AG09309 (cell line): Measurements from ENCODE around the gene GON4L.
"Not testable (repeated sequence)": the region's sequence is repeated elsewhere in the genome, so short reads cannot be mapped to it uniquely, and the experiment has no call there.

Experiments used
- DNase-seq: peaks from one replicate; pipeline ENCODE4 v3.0.0-alpha.2; 2010; ENCODE audit warnings: low read depth
- H3K4me3 ChIP-seq: 2 replicates; pipeline ENCODE4 v1.5.1; 2011; ENCODE audit warnings: mild to moderate bottlenecking, low read depth, low read length, moderate library complexity; ENCODE audit not compliant: control insufficient read depth
- CTCF ChIP-seq: IDR thresholded peaks from 2 replicates; pipeline ENCODE4 v1.5.1; 2011; ENCODE audit warnings: mild to moderate bottlenecking, low read depth, low read length, inconsistent platforms; ENCODE audit not compliant: insufficient read depth, control insufficient read depth; ENCODE audit errors: missing control alignments

Gene GON4L

GRCh38 chr1:155744711-155745283 is 112.2 kb downstream of the GON4L start:
- no peak for TF ChIP-seq CTCF
- H3K4me3 ChIP-seq: peak overlapping the region; percentile 66
- no peak for DNase-seq

- no peak for TF ChIP-seq CTCF
- no peak overlapping the region for H3K4me3 ChIP-seq
- no peak for DNase-seq
Observed at GRCh38 chr1:155741908-155742307, 115.1 kb downstream of the GON4L start.

- DNase-seq: no peak
- TF ChIP-seq CTCF: no peak
Observed at GRCh38 chr1:155740995-155741394, 116.0 kb downstream of the GON4L start.

GRCh38 chr1:155729031-155729898 is 127.7 kb downstream of the GON4L start:
- H3K4me3 ChIP-seq: no peak overlapping the region

More at GRCh38 chr1:155740995-155741394, 116.0 kb downstream of the GON4L start:
- H3K4me3 ChIP-seq: no peak overlapping the region

GRCh38 chr1:155725142-155725541 is 131.9 kb downstream of the GON4L start:
- no peak for TF ChIP-seq CTCF
- no peak overlapping the region for H3K4me3 ChIP-seq
- no peak for DNase-seq

More at GRCh38 chr1:155729031-155729898, 127.7 kb downstream of the GON4L start:
- peak; percentile 71 for TF ChIP-seq CTCF
- DNase-seq: peak; percentile 25

GRCh38 chr1:155719703-155720102 is 137.3 kb downstream of the GON4L start:
- TF ChIP-seq CTCF: no peak
- DNase-seq: no peak
- no peak overlapping the region for H3K4me3 ChIP-seq

- not testable (repeated sequence) for H3K4me3 ChIP-seq
Observed at GRCh38 chr1:155718524-155719115, 138.4 kb downstream of the GON4L start.

More at GRCh38 chr1:155718524-155719115, 138.4 kb downstream of the GON4L start:
- not testable (repeated sequence) for DNase-seq
